Endothelial cell of umbilical vein (primary cell): Measurements from ENCODE around the gene CHRNA1. TPM values are rescaled to one million over a fixed set of nuclear protein-coding genes. Genes with fewer than 3 reads are reported as not detected.

Experiments
- BruUV-seq: library from RNA; stranded (reverse); fragments of 400-500 nt; replicated peaks from 2 replicates; lab custom pipeline; 2021; lab: Mats Ljungman, UMichigan
- CTCF ChIA-PET: fragments of 300-600, 350-600 bp; sonication (Branson Sonifier 250); formaldehyde crosslinking; loops from one replicate; lab custom pipeline; 2021; ENCODE audit warnings: antibody characterized with exemption, inconsistent platforms; lab: Charles Lee
- POLR2A ChIA-PET: fragments of 300-600, 350-600 bp; sonication (Branson Sonifier 250); formaldehyde crosslinking; loops from one replicate; lab custom pipeline; 2021; ENCODE audit warnings: antibody characterized with exemption, inconsistent platforms; lab: Charles Lee
- DNase-seq: peaks from one replicate; pipeline ENCODE4 v3.0.0-alpha.2; 2011; ENCODE audit warnings: low read depth, low spot score
- FAIRE-seq: peaks from 2 replicates; lab custom pipeline; 2011; peaks lifted over from hg19 to GRCh38; lab: Jason Lieb, UNC
- H2AFZ ChIP-seq: 2 replicates; pipeline ENCODE4 v1.6.0; 2012; ENCODE audit warnings: low read depth, low read length, control low read depth, inconsistent platforms
- H3K27ac ChIP-seq: 2 replicates; pipeline ENCODE4 v1.5.1; 2011; ENCODE audit warnings: low read depth, mild to moderate bottlenecking, control low read depth, low read length, moderate library complexity; ENCODE audit not compliant: insufficient read depth
- H3K27me3 ChIP-seq, 2 experiments: 2 replicates each; pipeline versions ENCODE4 v1.6.0 to v1.6.1; 2011; ENCODE audit warnings: low read length in 2 of 2, mixed read lengths in 1 of 2; ENCODE audit not compliant: control insufficient read depth in 2 of 2, insufficient read depth in 2 of 2
- H3K36me3 ChIP-seq, 2 experiments: 2 replicates in 1 of 2; 3 replicates in 1 of 2; pipeline ENCODE4 v1.5.1; 2011; ENCODE audit warnings: low read length in 2 of 2, mild to moderate bottlenecking in 1 of 2, moderate library complexity in 1 of 2; ENCODE audit not compliant: control insufficient read depth in 2 of 2, insufficient read depth in 2 of 2; ENCODE audit errors: extremely low read depth in 1 of 2
- H3K4me1 ChIP-seq: 3 replicates; pipeline ENCODE4 v1.5.1; 2011; ENCODE audit warnings: mild to moderate bottlenecking, low read length; ENCODE audit not compliant: control insufficient read depth, insufficient read depth; ENCODE audit errors: extremely low read depth
- H3K4me2 ChIP-seq: 2 replicates; pipeline ENCODE4 v1.6.1; 2011; ENCODE audit warnings: low read length, control low read depth, mixed read lengths; ENCODE audit not compliant: insufficient read depth
- H3K4me3 ChIP-seq, 3 experiments: fragments of 200-600 bp in 1 of 3; sonication (generic), shearing (Covaris generic) in 1 of 3; replicated peaks in 1 of 3; 2 replicates each; pipeline ENCODE4 v1.5.1; 2011 to 2016; ENCODE audit warnings: control low read depth in 3 of 3, low read length in 3 of 3, mild to moderate bottlenecking in 2 of 3, inconsistent platforms in 1 of 3, low read depth in 1 of 3, moderate library complexity in 1 of 3; ENCODE audit not compliant: insufficient read depth in 1 of 3
- H3K79me2 ChIP-seq: 2 replicates; pipeline ENCODE4 v1.6.0; 2012; ENCODE audit warnings: low read length, inconsistent platforms; ENCODE audit not compliant: control insufficient read depth, insufficient read depth
- H3K9ac ChIP-seq: replicated peaks from 2 replicates; pipeline ENCODE3; 2011; ENCODE audit warnings: low read length, control low read depth; ENCODE audit not compliant: insufficient read depth; ENCODE audit errors: extremely low read depth
- H3K9me1 ChIP-seq: replicated peaks from 3 replicates; pipeline ENCODE4 v1.6.0; 2011; ENCODE audit warnings: mild to moderate bottlenecking, low read length; ENCODE audit not compliant: control insufficient read depth, insufficient read depth; ENCODE audit errors: extremely low read depth
- H3K9me3 ChIP-seq: replicated peaks from 2 replicates; pipeline ENCODE4 v1.5.1; 2012; ENCODE audit warnings: low read length, inconsistent platforms; ENCODE audit not compliant: control insufficient read depth, insufficient read depth
- H4K20me1 ChIP-seq: replicated peaks from 2 replicates; pipeline ENCODE3; 2011; ENCODE audit warnings: mild to moderate bottlenecking, low read length; ENCODE audit not compliant: control insufficient read depth, insufficient read depth; ENCODE audit errors: extremely low read depth
- CTCF ChIP-seq, 2 donors: IDR thresholded peaks; 1 replicate in 1 of 2; 2 replicates in 1 of 2; pipeline ENCODE4 v1.5.1; 2011; ENCODE audit warnings: low read length in 2 of 2, mild to moderate bottlenecking in 2 of 2, moderate library complexity in 2 of 2, control low read depth in 1 of 2, inconsistent platforms in 1 of 2, low read depth in 1 of 2; ENCODE audit not compliant: insufficient read depth in 1 of 2; ENCODE audit errors: extremely low read depth in 1 of 2
- EZH2 ChIP-seq: IDR thresholded peaks from 2 replicates; pipeline ENCODE4 v1.6.1; 2012; ENCODE audit warnings: borderline replicate concordance, low read depth, mild to moderate bottlenecking, moderate library complexity, low read length, inconsistent platforms; ENCODE audit not compliant: severe bottlenecking
- FOS ChIP-seq: IDR thresholded peaks from 2 replicates; pipeline ENCODE4 v1.6.1; 2011; ENCODE audit warnings: mild to moderate bottlenecking, low read length, moderate library complexity, borderline replicate concordance; ENCODE audit not compliant: insufficient read depth
- GATA2 ChIP-seq: IDR thresholded peaks from 2 replicates; pipeline ENCODE4 v1.7.0; 2011; ENCODE audit warnings: low read depth, mild to moderate bottlenecking, moderate library complexity, mixed read lengths, low read length; ENCODE audit not compliant: insufficient read length, insufficient read depth
- JUN ChIP-seq: IDR thresholded peaks from 2 replicates; pipeline ENCODE4 v1.6.1; 2011; ENCODE audit warnings: borderline replicate concordance, low read depth; ENCODE audit not compliant: insufficient read length, insufficient read depth
- MAX ChIP-seq: IDR thresholded peaks from 2 replicates; pipeline ENCODE4 v1.6.1; 2011; ENCODE audit not compliant: insufficient read depth, insufficient read length
- MYC ChIP-seq: IDR thresholded peaks from one replicate; pipeline ENCODE4 v1.6.1; 2011; ENCODE audit warnings: mild to moderate bottlenecking, low read depth, low read length
- POLR2A ChIP-seq: IDR thresholded peaks from 2 replicates; pipeline ENCODE4 v1.6.1; 2012; ENCODE audit warnings: low read depth, mild to moderate bottlenecking, control low read depth, low read length
- POLR2AphosphoS5 ChIP-seq: IDR thresholded peaks from 2 replicates; pipeline ENCODE4 v1.6.1; 2012; ENCODE audit warnings: low read depth, mild to moderate bottlenecking, control low read depth, low read length, moderate library complexity; ENCODE audit not compliant: insufficient read depth
- dilution Hi-C: fragments of 300-500 bp; cut with MboI; formaldehyde crosslinking; loops from one replicate; pipeline ENCODE4 v1.15.0; 2019; ENCODE audit warnings: low sequenced_read_pairs; ENCODE audit not compliant: extremely low pct_ligation_motif_present
- intact Hi-C: fragments of 100-400 bp; cut with micrococcal nuclease; formaldehyde crosslinking; loops from one replicate; pipeline ENCODE4 v1.10.0; 2022
- polyA plus RNA-seq, 4 experiments: library from polyadenylated mRNA; depleted of rRNA in 3 of 4; stranded (reverse) in 3 of 4; unstranded in 1 of 4; fragments of >200 nt; gene quantifications; 2 replicates each; pipeline versions ENCODE4 v1.2.1 to v1.2.3, GENCODE V29; 2011 to 2012; ENCODE audit warnings: missing spikeins in 1 of 4
- total RNA-seq: library from RNA; stranded (reverse); gene quantifications from 2 replicates; pipeline ENCODE4 v1.2.3, GENCODE V29; 2021

CHRNA1 gene
- total and polyA plus RNA-seq, 2 donors (not counting 3 experiments of a cell fraction or from before 2014, with no cell fraction given) = 11.3 to 18.2 TPM

GRCh38 chr2:174716785-174717184, 47.5 kb downstream of the CHRNA1 start:
- H3K4me3 ChIP-seq = no peak overlapping the region
- intact Hi-C loops (no loop called here), dilution Hi-C loops (no loop called here)
- no peak for TF ChIP-seq MYC
- TF ChIP-seq FOS = no peak
- no peak for TF ChIP-seq POLR2AphosphoS5
- no peak for TF ChIP-seq EZH2
- TF ChIP-seq MAX = no peak
- TF ChIP-seq POLR2A = no peak
- no peak for TF ChIP-seq CTCF (IDR thresholded peaks at IDR 0.05; ENCODE audit: extremely low read depth in 1 of 2, insufficient read depth in 1 of 2, low read depth in 1 of 2, low read length in 2 of 2)
- no peak for TF ChIP-seq GATA2
- TF ChIP-seq JUN = no peak
- H3K4me2 ChIP-seq = no peak overlapping the region
- no peak overlapping the region for H3K27ac ChIP-seq
- H3K4me1 ChIP-seq = no peaks in the 10 kb centered on the region
- H3K9me3 ChIP-seq = no peaks in the 10 kb centered on the region
- no peaks in the 10 kb centered on the region for H3K9me1 ChIP-seq
- no peaks in the 10 kb centered on the region for H3K36me3 ChIP-seq
- H4K20me1 ChIP-seq = no peaks in the 10 kb centered on the region
- DNase-seq (no peak), FAIRE-seq (no peak)
- H3K27me3 ChIP-seq = peaks cover 2 to 3% of the 10 kb centered on the region in 2 experiments
- no peak overlapping the region for H2AFZ ChIP-seq
- H3K9ac ChIP-seq = no peak overlapping the region
- ChIA-PET CTCF (no interaction called here), POLR2A (no interaction called here)
- BruUV-seq = no TSS peak
- no peaks in the 10 kb centered on the region for H3K79me2 ChIP-seq
